Measurements from ENCODE around the gene CERS6.

Gene CERS6

DNA sequence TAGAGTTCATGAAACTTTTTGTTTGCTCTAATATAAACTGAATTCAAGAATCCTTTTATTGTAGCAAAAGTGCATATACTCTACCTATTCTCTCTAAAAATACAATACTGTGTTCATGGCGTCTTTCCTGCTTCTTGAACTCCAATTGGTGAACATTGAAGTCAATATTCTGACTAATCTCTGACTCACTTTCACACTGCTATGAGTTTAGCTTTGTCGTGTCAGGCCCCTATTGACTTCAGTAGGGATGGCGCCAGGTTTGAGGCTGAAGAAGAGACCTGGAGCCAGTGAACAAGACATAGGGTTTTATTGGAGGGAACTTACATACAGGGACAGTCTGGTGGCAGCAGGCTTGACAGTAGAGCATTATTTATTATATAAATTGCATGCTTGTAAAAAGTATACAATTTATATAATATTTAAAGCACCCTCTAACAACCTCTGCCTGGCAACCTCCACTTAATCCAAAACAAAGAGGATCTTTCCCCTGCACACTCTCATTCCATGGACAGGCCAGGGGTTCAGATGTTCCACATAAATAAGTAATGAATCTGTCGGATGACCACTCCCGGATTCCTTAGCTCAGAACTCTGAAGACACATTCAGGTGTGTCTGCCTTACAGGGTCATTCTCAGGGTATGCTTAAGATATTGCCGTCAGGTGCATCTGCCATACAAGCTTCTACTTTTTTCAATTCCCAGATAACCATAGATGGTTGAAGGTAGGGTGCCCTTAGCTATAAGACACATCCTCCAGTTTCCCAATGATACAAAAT, 141.0 kb downstream of the CERS6 start:
- POLR2A ChIA-PET, result no interaction called here
- Histone ChIP-seq H3K27ac (ENCODE audit: extremely low read depth, low read depth, low read length) (no peak overlapping the region), H3K9me3 (ENCODE audit: control insufficient read depth, insufficient read depth, low read depth, low read length) (no peaks in the 10 kb centered on the region), H3K4me3 (ENCODE audit: low read depth, low read length) (no peak overlapping the region), H3K36me3 (ENCODE audit: control insufficient read depth in 2 of 2, insufficient read depth in 1 of 2, low read length in 2 of 2) (no peaks in the 10 kb centered on the region), H3K4me1 (ENCODE audit: control insufficient read depth, insufficient read depth, low read length) (peaks cover 3% of the 10 kb centered on the region; the same call in 1 of the 2 replicates)
- TF ChIP-seq ZNF544 (tag by site-specific recombination; IDR thresholded peaks at IDR 0.05), result no peak
- no peak for TF ChIP-seq OSR2 (tag by site-specific recombination; IDR thresholded peaks at IDR 0.05)
- no peak for TF ChIP-seq ZNF148 (tag by site-specific recombination; IDR thresholded peaks at IDR 0.05; ENCODE audit: borderline replicate concordance)
- TF ChIP-seq SALL2 (tag by site-specific recombination; IDR thresholded peaks at IDR 0.05; ENCODE audit: borderline replicate concordance), result no peak
- TF ChIP-seq YY1 (tag by site-specific recombination; IDR thresholded peaks at IDR 0.05), result no peak
- no peak for TF ChIP-seq ZNF623 (tag by site-specific recombination; IDR thresholded peaks at IDR 0.05)
- no peak for TF ChIP-seq ZNF670 (tag by site-specific recombination; IDR thresholded peaks at IDR 0.05; ENCODE audit: low read depth)
- TF ChIP-seq, protein P1, sequence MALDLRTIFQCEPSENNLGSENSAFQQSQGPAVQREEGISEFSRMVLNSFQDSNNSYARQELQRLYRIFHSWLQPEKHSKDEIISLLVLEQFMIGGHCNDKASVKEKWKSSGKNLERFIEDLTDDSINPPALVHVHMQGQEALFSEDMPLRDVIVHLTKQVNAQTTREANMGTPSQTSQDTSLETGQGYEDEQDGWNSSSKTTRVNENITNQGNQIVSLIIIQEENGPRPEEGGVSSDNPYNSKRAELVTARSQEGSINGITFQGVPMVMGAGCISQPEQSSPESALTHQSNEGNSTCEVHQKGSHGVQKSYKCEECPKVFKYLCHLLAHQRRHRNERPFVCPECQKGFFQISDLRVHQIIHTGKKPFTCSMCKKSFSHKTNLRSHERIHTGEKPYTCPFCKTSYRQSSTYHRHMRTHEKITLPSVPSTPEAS (tag by site-specific recombination; IDR thresholded peaks at IDR 0.05), result no peak
- no peak for TF ChIP-seq KLF10 (tag by site-specific recombination; IDR thresholded peaks at IDR 0.05)
- TF ChIP-seq, protein P2, sequence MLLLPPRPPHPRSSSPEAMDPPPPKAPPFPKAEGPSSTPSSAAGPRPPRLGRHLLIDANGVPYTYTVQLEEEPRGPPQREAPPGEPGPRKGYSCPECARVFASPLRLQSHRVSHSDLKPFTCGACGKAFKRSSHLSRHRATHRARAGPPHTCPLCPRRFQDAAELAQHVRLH (tag by site-specific recombination; IDR thresholded peaks at IDR 0.05), result no peak
- TF ChIP-seq ZNF791 (tag by site-specific recombination; IDR thresholded peaks at IDR 0.05), result no peak
- no peak for TF ChIP-seq ZNF701 (tag by site-specific recombination; IDR thresholded peaks at IDR 0.05)
- TF ChIP-seq ZNF449 (tag by site-specific recombination; IDR thresholded peaks at IDR 0.05), result no peak
- TF ChIP-seq REST (tag by site-specific recombination; IDR thresholded peaks at IDR 0.05), result no peak
- TF ChIP-seq ZFP69B (tag by site-specific recombination; IDR thresholded peaks at IDR 0.05), result no peak
- no peak for TF ChIP-seq SP7 (tag by site-specific recombination; IDR thresholded peaks at IDR 0.05)
- no peak for TF ChIP-seq ZSCAN16 (tag by site-specific recombination; IDR thresholded peaks at IDR 0.05)
- CTCF ChIA-PET, result interaction anchor here (1.2 kb wide), 1 partner anchor 107 kb away, joined by 3 read pairs; no protein-coding TSS in a partner anchor
